Measurements from ENCODE around the gene MMS19.

Gene MMS19

DNA sequence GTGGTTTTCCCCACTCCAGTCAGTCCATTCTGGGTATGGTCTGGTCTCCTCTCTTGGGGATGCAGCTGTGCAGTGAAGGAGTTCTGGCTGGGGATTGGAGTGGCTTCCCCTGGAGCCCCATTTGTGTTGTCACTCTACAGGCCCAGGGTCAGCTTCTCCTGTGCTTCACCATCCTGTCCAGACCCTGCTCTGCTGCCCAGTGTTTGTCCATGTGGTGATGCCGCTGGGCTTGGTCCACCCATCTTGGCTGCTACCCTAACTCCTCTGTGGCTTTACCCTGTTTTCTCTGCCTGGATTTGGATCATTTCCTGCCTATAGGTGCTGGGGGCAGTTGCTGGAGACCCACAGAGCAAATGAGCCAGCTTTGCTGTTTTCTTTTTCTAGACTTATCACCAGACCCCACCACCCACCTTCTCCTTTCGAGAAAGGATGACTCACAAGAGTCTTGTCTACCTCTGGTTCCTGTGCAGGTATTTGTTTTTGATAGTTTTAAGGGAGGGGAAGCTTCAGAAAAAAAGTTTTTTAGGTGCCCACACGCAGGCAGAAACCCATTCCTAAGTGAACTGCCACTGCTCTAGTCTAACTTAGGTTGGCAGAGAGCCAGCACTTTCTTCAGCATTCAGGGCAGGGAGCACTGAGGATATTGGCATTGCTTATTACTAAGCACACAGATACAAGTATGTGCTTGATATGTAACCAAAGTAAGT, 43.7 kb downstream of the MMS19 start:
- Histone ChIP-seq H4K20me1 (ENCODE audit: control insufficient read depth, insufficient read depth, low read depth, low read length) (no peaks in the 10 kb centered on the region; the same call in 1 of the 2 replicates), H3K4me2 (ENCODE audit: low read length) (no peak overlapping the region), H3K4me1 (ENCODE audit: control insufficient read depth, low read length) (no peaks in the 10 kb centered on the region), H3K9me2 (replicated peaks; ENCODE audit: control insufficient read depth, low read length) (no peaks in the 10 kb centered on the region), H3K9me3 (ENCODE audit: control insufficient read depth, insufficient read depth, low read length) (no peaks in the 10 kb centered on the region), H3K27ac (ENCODE audit: low read depth, low read length) (no peak overlapping the region), H3K27me3 (ENCODE audit: control insufficient read depth, low read length) (no peaks in the 10 kb centered on the region), H3K79me2 (ENCODE audit: control insufficient read depth, low read length) (peaks cover 18% of the 10 kb centered on the region), H3F3A (ENCODE audit: control insufficient read depth, insufficient read depth) (no peaks in the 10 kb centered on the region), H3K36me3 (ENCODE audit: control insufficient read depth, low read length) (peaks cover 77% of the 10 kb centered on the region), H3K4me3 (ENCODE audit: low read length) (no peak overlapping the region)
- TF ChIP-seq EZH2phosphoT487 (IDR thresholded peaks at IDR 0.05; ENCODE audit: borderline replicate concordance, low read length) (no peak), CTCF (IDR thresholded peaks at IDR 0.05; ENCODE audit: low read depth, low read length, poor library complexity, severe bottlenecking) (no peak)

DNA sequence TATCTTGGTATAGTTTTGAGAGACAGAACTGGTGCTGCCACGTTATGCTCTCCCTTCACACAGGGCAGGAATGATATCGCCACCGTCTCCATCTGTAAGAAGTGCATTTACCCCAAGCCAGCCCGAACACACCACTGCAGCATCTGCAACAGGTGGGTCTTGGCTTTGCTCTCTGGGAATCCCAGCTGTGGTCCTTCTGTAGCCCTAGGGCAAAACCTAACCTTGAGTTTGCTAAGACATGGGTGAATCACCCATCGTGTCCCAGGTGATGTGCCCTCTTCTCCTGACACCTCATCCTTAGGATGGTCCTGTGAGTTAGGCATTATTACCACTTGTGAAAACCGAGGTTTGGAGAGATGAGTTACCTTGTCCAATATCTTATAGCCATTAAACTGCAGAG, 45.9 kb downstream of the MMS19 start:
- H3K9me3 ChIP-seq (ENCODE audit: control insufficient read depth, insufficient read depth, low read length): no peaks in the 10 kb centered on the region
- peaks cover 8% of the 10 kb centered on the region for H3K4me1 ChIP-seq (ENCODE audit: control insufficient read depth, low read length)
- no peaks in the 10 kb centered on the region for H3F3A ChIP-seq (ENCODE audit: control insufficient read depth, insufficient read depth)
- no peaks in the 10 kb centered on the region for H3K27me3 ChIP-seq (ENCODE audit: control insufficient read depth, low read length)
- H3K9me2 ChIP-seq (replicated peaks; ENCODE audit: control insufficient read depth, low read length): no peaks in the 10 kb centered on the region
- H3K36me3 ChIP-seq (ENCODE audit: control insufficient read depth, low read length): peaks cover 64% of the 10 kb centered on the region
- H3K27ac ChIP-seq (ENCODE audit: low read depth, low read length): no peak overlapping the region
- H3K79me2 ChIP-seq (ENCODE audit: control insufficient read depth, low read length): peaks cover 40% of the 10 kb centered on the region
- peaks cover 4% of the 10 kb centered on the region; the same call in 1 of the 2 replicates for H4K20me1 ChIP-seq (ENCODE audit: control insufficient read depth, insufficient read depth, low read depth, low read length)
- no peak overlapping the region for H3K4me3 ChIP-seq (ENCODE audit: low read length)
- no peak for TF ChIP-seq EZH2phosphoT487 (IDR thresholded peaks at IDR 0.05; ENCODE audit: borderline replicate concordance, low read length)
- TF ChIP-seq CTCF (IDR thresholded peaks at IDR 0.05; ENCODE audit: low read depth, low read length, poor library complexity, severe bottlenecking): no peak
- no peak overlapping the region for H3K4me2 ChIP-seq (ENCODE audit: low read length)

DNA sequence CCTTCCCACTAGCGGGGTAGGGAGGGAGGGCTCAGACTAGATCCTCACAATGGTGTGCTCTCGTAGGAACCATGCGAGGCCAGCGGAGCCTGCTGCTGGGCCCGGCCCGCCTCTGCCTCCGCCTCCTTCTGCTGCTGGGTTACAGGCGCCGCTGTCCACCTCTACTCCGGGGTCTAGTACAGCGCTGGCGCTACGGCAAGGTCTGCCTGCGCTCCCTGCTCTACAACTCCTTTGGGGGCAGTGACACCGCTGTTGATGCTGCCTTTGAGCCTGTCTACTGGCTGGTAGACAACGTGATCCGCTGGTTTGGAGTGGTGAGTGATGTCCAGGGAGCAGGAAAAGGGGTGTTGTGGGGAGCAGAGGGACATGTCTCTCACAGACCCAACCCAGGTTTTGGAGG, 46.6 kb downstream of the MMS19 start:
- peaks cover 16% of the 10 kb centered on the region for H3K4me1 ChIP-seq (ENCODE audit: control insufficient read depth, low read length)
- peaks cover 47% of the 10 kb centered on the region for H3K79me2 ChIP-seq (ENCODE audit: control insufficient read depth, low read length)
- no peak for TF ChIP-seq CTCF (IDR thresholded peaks at IDR 0.05; ENCODE audit: low read depth, low read length, poor library complexity, severe bottlenecking)
- TF ChIP-seq EZH2phosphoT487 (IDR thresholded peaks at IDR 0.05; ENCODE audit: borderline replicate concordance, low read length): no peak
- peaks cover 57% of the 10 kb centered on the region for H3K36me3 ChIP-seq (ENCODE audit: control insufficient read depth, low read length)
- peaks cover 7% of the 10 kb centered on the region; the same call in 1 of the 2 replicates for H4K20me1 ChIP-seq (ENCODE audit: control insufficient read depth, insufficient read depth, low read depth, low read length)
- no peak overlapping the region for H3K4me2 ChIP-seq (ENCODE audit: low read length)
- H3K9me3 ChIP-seq (ENCODE audit: control insufficient read depth, insufficient read depth, low read length): no peaks in the 10 kb centered on the region
- no peak overlapping the region for H3K4me3 ChIP-seq (ENCODE audit: low read length)
- H3K9me2 ChIP-seq (replicated peaks; ENCODE audit: control insufficient read depth, low read length): no peaks in the 10 kb centered on the region
- no peaks in the 10 kb centered on the region for H3K27me3 ChIP-seq (ENCODE audit: control insufficient read depth, low read length)
- H3F3A ChIP-seq (ENCODE audit: control insufficient read depth, insufficient read depth): no peaks in the 10 kb centered on the region
- H3K27ac ChIP-seq (ENCODE audit: low read depth, low read length): no peak overlapping the region
